ENCODE results near the gene GPR17. TPM values are rescaled to one million over a fixed set of nuclear protein-coding genes. Genes with fewer than 3 reads are reported as not detected.

The GPR17 gene
- total and polyA plus RNA-seq, 9 of the 15 experiments (the other 6 are each of a cell fraction or from before 2014, with no cell fraction given) = not detected

GRCh38 chr2:127701651-127702394 lies 55.9 kb downstream of the GPR17 start (continued):
- TF ChIP-seq CTCFL (IDR thresholded peaks at IDR 0.05; ENCODE audit: borderline replicate concordance, insufficient read depth, low read depth, low read length, poor library complexity, severe bottlenecking) = peak; percentile 60
- TF ChIP-seq BHLHE40 (IDR thresholded peaks at IDR 0.05; ENCODE audit: low read length) = no peak
- peak; percentile 49; the same call in 1 of the 2 replicates for TF ChIP-seq ZBTB1 (CRISPR knock-in tag; IDR thresholded peaks at IDR 0.05; ENCODE audit: borderline replicate concordance, low read depth)
- no peak for TF ChIP-seq MXI1 (IDR thresholded peaks at IDR 0.05; ENCODE audit: low read depth, low read length)
- no peak for TF ChIP-seq HOMEZ (CRISPR knock-in tag; IDR thresholded peaks at IDR 0.05)
- no peak for TF ChIP-seq MXD1 (CRISPR knock-in tag; IDR thresholded peaks at IDR 0.05; ENCODE audit: borderline replicate concordance, poor library complexity, severe bottlenecking)
- no peak for TF ChIP-seq ZMIZ1 (IDR thresholded peaks at IDR 0.05; ENCODE audit: low read depth in 2 of 2, low read length in 2 of 2)
- peak; percentile 24 for TF ChIP-seq FOXP1 (CRISPR knock-in tag; IDR thresholded peaks at IDR 0.05)
- TF ChIP-seq ARNT (IDR thresholded peaks at IDR 0.05) = no peak
- TF ChIP-seq ZNF282 (CRISPR knock-in tag; IDR thresholded peaks at IDR 0.05) = no peak
- no peak for TF ChIP-seq ZFP30 (CRISPR knock-in tag; IDR thresholded peaks at IDR 0.05; ENCODE audit: borderline replicate concordance)
- no peak for TF ChIP-seq ATF2 (CRISPR knock-in tag; IDR thresholded peaks at IDR 0.05)
- TF ChIP-seq ASH1L (IDR thresholded peaks at IDR 0.05; ENCODE audit: borderline replicate concordance, low read depth, partially characterized antibody) = no peak
- TF ChIP-seq ZNF431 (CRISPR knock-in tag; IDR thresholded peaks at IDR 0.05) = no peak; the same call in 1 of the 2 replicates
- TF ChIP-seq E2F1 (CRISPR knock-in tag; IDR thresholded peaks at IDR 0.05) = 0 out of 2 replicates have a peak, but pooled peaks have one; percentile 28
- TF ChIP-seq HMG20B (CRISPR knock-in tag; IDR thresholded peaks at IDR 0.05) = no peak

Measured in K562 (cell line).